Occipital lobe (tissue), 2 donors: ENCODE data around the gene C10orf90. TPM values are rescaled to one million over a fixed set of nuclear protein-coding genes. Genes with fewer than 3 reads are reported as not detected.

Source experiments
- DNase-seq: peaks from one replicate; lab custom pipeline; 2025; lab: John Stamatoyannopoulos, UW
- total RNA-seq: library from RNA; depleted of rRNA; stranded (reverse); fragments of >200 nt; gene quantifications from one replicate; pipeline ENCODE4 v1.2.3, GENCODE V29; 2014

Gene C10orf90
- total RNA-seq, 1 donor from 2014 or later = 0.16 TPM

DNA sequence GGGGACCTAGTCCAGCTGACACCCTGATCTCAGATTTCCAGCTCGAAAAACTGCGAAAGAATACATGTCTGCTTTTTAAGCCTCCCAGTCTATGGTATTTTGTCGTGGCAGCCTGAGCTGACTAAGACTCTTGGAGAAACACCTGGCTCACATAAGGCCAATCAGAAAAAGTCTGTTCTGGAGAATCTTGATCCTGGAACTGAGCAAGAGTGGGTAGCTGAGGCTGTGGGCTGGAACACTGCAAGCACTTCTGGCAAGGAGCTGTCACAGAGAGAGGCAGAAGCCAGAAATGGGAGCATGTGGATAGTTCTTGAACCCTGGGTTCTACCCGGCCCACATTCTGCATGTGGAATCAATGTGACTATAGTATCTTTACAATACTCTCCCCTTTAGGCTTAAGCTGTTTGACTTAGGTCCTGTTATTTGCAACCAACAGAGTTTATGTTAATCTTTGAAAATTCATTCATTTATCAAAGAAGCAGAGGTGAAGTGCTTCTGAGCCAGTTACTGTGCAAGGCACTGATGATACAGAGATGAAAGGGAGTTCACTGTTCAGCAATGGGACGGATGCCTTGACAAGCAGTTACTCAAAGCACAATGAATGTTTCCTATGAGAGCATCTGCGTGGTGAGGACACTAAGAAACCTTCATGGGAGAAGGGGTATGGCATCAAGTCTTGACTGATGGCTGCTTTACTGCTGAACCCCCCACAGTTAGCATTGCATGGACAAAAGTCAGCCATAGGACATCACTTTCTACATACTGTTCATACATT, 4.4 kb upstream of the C10orf90 start:
- no peak for DNase-seq

DNA sequence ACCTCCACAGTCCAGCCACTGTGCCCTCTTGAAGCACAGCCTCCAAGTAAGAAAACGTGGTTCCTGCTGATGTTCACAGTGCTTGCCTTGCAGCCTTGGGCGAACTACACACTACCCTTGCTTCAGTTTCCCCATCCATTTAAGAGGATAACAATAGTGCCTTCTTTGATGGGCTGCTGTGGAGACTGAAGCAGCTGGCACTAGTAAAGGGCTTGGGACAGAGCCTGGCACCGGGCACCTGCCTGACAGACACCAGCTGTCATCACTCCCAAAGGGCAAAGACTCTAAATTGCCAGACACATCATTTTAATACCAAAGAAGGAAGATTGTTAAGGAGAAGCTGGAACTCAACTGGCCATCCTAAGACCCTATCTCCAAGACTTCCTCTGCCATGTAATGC, 3.1 kb upstream of the C10orf90 start:
- peak; percentile 22 for DNase-seq

DNA sequence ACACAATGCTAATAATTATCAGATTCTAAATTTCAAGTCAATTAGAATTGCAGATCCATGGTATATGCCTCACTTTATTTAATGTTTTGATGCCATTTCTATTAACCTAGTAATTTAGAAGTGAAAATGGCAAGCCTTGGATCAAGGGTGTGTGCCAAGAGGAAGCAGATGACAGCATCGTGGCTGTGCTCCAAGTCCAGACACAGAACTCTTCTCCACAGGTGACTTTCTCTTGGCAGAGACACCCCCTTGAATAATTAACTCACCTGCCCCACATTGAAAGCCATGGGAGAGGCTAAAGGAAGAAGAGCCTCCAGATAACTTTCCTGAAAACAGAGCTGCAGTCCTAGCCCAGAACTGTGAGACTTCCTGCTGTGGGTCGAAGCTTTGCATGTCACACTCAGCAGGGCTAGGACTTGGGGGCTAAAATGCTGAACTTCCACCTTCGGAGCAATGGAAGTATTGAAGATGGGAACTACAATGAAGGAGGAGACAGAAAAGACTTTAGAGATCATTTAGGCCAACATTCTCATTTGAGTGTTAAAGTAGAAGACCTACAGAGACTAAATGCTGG, 996 bp upstream of the C10orf90 start:
- DNase-seq = no peak

GRCh38 chr10:126670895-126671261, 385 bp upstream of the C10orf90 start:
- DNase-seq = peak; percentile 53

GRCh38 chr10:126669168-126669567, 1.3 kb downstream of the C10orf90 start:
- DNase-seq = no peak

DNA sequence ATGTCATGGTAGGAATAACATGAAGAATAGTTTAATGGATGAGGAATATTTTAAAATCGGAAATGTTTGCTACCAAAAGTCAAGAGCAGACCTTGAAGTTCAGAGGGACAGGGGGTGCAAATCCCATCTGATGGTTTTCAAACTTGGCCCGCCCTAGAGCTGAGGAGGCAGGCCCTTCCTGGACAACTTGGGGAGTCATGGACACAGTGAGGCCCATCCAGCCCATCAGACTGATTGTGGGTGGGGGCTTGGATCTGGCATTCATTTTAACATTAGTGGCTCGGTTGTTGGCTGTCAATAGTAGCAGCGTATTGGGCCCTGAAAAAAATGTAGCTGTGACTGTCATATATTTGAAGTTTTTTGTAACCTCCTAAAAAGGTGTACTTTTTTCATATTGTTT, 2.0 kb downstream of the C10orf90 start:
- no peak for DNase-seq

GRCh38 chr10:126667568-126667967, 2.9 kb downstream of the C10orf90 start:
- DNase-seq = no peak

GRCh38 chr10:126665207-126665606, 5.3 kb downstream of the C10orf90 start:
- no peak for DNase-seq

DNA sequence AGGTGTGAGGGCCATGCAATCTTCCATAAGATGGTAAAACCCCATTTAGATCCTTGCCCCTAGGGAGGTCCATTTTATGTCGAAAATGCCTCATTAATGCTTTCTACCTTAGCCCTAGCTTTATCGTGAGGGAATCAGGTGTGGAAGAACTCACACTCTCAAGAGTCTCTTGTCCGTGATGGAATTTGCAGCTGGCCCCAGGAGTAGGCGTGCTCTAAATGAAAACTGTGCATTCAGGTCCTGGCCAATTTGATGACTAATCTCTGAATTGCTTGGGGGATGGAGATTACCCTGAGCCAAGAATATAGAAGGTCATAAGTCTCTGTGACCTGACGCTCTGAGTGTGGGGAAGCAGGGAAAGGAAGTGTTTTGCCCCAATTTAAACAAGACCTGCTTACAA, 6.6 kb downstream of the C10orf90 start:
- no peak for DNase-seq

GRCh38 chr10:126663328-126663727, 7.2 kb downstream of the C10orf90 start:
- peak; percentile 65 for DNase-seq

GRCh38 chr10:126661841-126662515, 8.5 kb downstream of the C10orf90 start:
- no peak for DNase-seq

GRCh38 chr10:126661356-126661755, 9.1 kb downstream of the C10orf90 start:
- DNase-seq = no peak

GRCh38 chr10:126659750-126660149, 10.7 kb downstream of the C10orf90 start:
- DNase-seq = no peak

GRCh38 chr10:126658928-126659327, 11.6 kb downstream of the C10orf90 start:
- no peak for DNase-seq

DNA sequence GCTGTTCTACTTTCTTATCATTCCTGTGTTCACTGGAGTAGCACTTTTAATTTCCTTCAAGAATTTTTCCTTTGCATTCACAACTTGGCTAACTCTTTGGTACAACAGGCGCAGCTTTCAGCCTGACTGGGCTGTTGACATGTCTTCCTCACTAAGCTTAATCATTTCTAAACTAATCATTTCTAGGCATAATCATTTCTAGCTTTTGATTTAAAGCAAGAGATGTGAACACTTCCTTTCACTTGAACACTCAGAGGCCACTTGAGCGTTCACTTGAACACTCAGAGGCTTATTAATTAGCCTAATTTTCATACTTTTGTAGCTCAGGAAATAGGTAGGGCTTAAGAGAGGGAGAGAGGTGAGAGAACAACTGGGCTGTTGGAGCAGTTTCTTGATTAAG, 15.9 kb downstream of the C10orf90 start:
- no peak for DNase-seq

DNA sequence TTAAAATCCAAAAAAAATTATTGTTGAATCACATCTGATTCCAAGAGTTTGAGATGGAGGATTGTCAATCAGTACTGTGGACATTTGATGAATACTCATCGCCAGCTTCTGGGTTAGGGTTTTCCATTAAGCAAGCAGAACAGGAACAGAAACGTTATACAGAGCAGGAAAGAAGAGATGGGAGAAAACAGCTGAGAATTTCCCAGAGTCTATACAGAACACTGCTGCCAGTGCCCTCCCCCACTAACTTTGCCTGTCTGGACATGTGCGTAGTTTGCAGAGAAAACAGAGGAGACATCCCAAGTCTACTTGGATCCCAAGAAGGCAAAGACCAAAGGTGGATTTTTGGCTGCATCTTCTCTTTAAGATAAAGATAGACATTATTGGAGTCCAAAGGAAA, 19.0 kb downstream of the C10orf90 start:
- DNase-seq = no peak

- DNase-seq = no peak
Observed at GRCh38 chr10:126650161-126650560, 20.3 kb downstream of the C10orf90 start.

DNA sequence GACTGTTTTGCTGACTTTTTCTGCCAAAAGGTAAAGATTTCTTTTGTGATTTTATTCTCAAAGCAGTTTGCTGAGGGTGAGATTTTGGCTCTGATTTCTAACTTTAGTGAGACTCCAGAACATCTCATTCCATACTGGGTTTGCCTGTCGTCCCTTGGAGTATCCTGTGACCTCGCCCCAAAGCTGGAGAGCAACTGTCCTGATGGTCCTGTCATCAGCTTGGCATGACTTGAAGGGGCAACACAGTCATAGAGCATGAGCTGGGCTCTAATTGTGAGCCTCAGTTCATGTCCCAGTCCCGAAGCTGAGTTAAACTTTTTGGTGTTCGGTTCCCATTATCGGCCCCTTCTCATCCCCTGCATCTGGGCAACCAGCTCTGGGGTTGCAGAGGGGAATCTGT, 23.4 kb downstream of the C10orf90 start:
- DNase-seq = no peak

GRCh38 chr10:126646110-126646509, 24.4 kb downstream of the C10orf90 start:
- no peak for DNase-seq

DNA sequence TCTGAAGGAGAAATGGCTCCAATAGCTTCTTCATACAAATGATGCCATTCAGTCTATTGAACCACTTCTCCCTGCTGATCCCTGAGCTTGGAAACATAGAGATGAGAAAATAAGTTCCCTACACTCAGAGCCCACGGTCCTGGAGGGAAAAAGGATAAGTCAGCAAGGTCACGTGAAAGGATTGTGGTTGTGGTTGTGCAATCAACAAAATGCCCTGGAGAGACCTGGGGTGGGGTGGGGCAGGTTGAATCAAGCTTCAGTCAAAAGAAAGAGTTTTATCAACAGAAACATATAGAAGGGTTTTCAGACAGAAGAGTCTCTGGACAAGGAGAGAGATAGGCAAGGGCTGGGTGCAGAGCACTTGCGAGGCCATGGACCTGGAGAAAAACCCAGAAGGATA, 30.1 kb downstream of the C10orf90 start:
- DNase-seq = no peak

- DNase-seq = no peak
Observed at GRCh38 chr10:126639084-126639483, 31.4 kb downstream of the C10orf90 start.

- DNase-seq = no peak
Observed at GRCh38 chr10:126638542-126638941, 32.0 kb downstream of the C10orf90 start.

DNA sequence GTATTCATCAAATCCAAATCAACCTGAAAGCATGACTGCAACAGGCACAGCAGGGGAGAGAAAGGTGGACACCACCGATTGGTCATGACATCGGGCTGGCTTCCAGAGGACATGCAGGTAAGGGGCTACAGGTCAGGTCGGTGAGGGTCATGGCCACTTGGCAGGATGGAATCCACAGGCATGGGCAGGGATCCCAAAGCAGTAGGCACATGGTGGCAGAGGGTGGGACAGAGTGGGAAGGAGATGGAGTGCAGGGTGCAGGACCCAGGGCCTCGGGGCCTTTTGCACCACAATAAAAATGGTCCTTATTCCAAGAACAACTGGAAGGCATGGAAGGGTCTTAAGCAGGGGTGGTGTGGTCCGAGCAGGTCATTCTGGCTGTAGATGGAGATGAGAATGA, 33.0 kb downstream of the C10orf90 start:
- DNase-seq = no peak
